Ovary (tissue), 9 donors: ENCODE data around the gene TPCN2. TPM values are rescaled to one million over a fixed set of nuclear protein-coding genes. Genes with fewer than 3 reads are reported as not detected.

Experiments
- DNase-seq, 5 donors: peaks; one replicate each; pipeline ENCODE4 v3.0.0-alpha.2; 2019 to 2020
- H3K27ac ChIP-seq, 2 donors: fragments of 200-600 bp; one replicate each; pipeline versions ENCODE4 v1.5.1 to v1.8.0; 2019 to 2022
- H3K27me3 ChIP-seq: fragments of 200-600 bp; one replicate; pipeline ENCODE4 v1.8.0; 2022
- H3K36me3 ChIP-seq: fragments of 200-600 bp; sonication (generic); one replicate; pipeline ENCODE4 v1.5.1; 2019
- H3K4me1 ChIP-seq: one replicate; pipeline ENCODE4 v1.8.1; 2013; ENCODE audit warnings: mild to moderate bottlenecking, moderate library complexity; ENCODE audit not compliant: insufficient read depth
- H3K4me3 ChIP-seq: fragments of 200-600 bp; sonication (generic); one replicate; pipeline ENCODE4 v1.5.1; 2017
- H3K9me3 ChIP-seq, 2 donors: fragments of 200-600 bp in 1 of 2; sonication (generic) in 1 of 2; one replicate each; pipeline versions ENCODE4 v1.5.1 to v1.8.1; 2013 to 2019; ENCODE audit warnings: mild to moderate bottlenecking in 1 of 2, moderate library complexity in 1 of 2
- EP300 ChIP-seq: sonication (generic); formaldehyde crosslinking; IDR thresholded peaks from one replicate; pipeline ENCODE4 v1.6.1; 2017; ENCODE audit warnings: antibody characterized with exemption
- POLR2A ChIP-seq: fragments of 450-650 bp; IDR thresholded peaks from one replicate; pipeline ENCODE4 v1.6.1; 2017; ENCODE audit warnings: antibody characterized with exemption, mild to moderate bottlenecking, moderate library complexity
- WGBS, 3 donors: extraction: QIAGEN DNeasy Blood & Tissue Kit in 1 of 3; methylation state at CpG; one replicate each; pipeline versions ENCODE4 v1.1.5 to v1.1.7; 2013 to 2017; 5-methylcytosine and 5-hydroxymethylcytosine counted together
- intact Hi-C, 4 donors: fragments of 100-400 bp; cut with DNase I; formaldehyde crosslinking; loops; one replicate each; pipeline versions ENCODE4 v1.11.0 to v1.15.1; 2022 to 2023
- polyA plus RNA-seq, 2 donors: library from polyadenylated mRNA; stranded (reverse); fragments of 200-250 nt in 1 of 2; fragments of 350-450 nt in 1 of 2; fragmentation: Illumina TruSeq in 1 of 2; extraction: RNeasy Lipid Tissue Mini Kit (QIAGEN cat#74804) in 1 of 2; gene quantifications; one replicate each; pipeline ENCODE4 v1.2.3, GENCODE V29; 2013 to 2014
- total RNA-seq, 7 donors: library from RNA; depleted of rRNA in 2 of 7; stranded (reverse); fragments of >200 nt in 2 of 7; fragmentation: NEBNext Ultra II Directional in 3 of 7; extraction: Animal tissue kit (Norgen Biotek cat#: 25700) in 3 of 7; gene quantifications; one replicate each; pipeline versions ENCODE4 v1.1.0 to v1.2.4, GENCODE V29; 2016 to 2023
- TF ChIP-seq, protein P1 (sequence below), 3 donors: fragments of 450-650 bp in 2 of 3; fragments of 200-600 bp in 1 of 3; IDR thresholded peaks; one replicate each; pipeline versions ENCODE4 v1.5.1 to v1.8.0; 2016 to 2022; ENCODE audit warnings: antibody characterized with exemption in 3 of 3, mild to moderate bottlenecking in 1 of 3
- donor health status: DM: no; HTN: no; CAD: no; lungs with moderate emphysema.
- donor health status: DM: no; HTN: no; CAD: no.
- donor health status: Bipolar disorder and iron deficiency.
- donor health status: DM: yes; HTN: yes; CAD: no.
- donor health status: DM: no; HTN: no; CAD: no.
- donor health status: DM: yes; HTN: yes; CAD: no.

Gene TPCN2
- total and polyA plus RNA-seq, 9 donors: 6.5 to 35.7 (median 23.3) TPM

DNA sequence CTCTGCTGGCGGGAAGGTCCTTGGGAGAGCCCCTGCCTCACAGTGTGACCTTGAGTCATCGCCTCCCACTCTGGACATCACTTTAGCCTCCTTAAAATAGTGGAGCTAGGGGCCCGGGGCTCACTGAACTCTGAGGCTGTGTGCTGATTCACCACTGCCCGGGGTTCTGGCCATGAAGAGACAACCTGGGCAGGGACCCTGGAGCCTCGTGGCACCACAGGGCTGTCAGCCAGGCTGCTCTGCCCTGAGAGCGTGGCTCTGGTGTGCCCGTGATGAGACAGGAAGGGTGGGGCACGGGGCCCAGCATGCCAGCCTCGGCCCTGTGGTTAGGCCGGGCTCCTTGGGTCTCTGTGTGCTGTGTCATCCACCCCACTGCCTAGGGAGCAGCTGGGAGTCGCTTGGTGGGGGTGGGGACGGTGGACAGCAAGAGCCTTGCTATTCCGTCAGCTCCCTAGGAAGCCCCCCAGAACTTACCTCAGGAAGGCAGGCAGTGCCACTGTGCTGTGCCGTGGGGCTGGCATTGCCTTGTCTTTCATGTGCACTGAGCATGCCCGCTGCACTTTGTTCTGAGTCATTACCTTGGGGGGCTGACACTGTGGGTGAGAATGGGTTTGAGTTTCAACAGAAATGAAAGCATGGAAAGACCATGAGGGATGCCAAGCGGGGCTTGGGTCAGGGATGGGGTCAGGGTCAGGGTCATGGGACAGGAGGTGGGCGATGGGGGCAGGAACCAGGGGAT, 31.7 kb downstream of the TPCN2 start:
- H3K27ac ChIP-seq: no peak overlapping the region
- DNase-seq: no peak
- no peaks in the 10 kb centered on the region for H3K27me3 ChIP-seq
- TF ChIP-seq, protein P1, sequence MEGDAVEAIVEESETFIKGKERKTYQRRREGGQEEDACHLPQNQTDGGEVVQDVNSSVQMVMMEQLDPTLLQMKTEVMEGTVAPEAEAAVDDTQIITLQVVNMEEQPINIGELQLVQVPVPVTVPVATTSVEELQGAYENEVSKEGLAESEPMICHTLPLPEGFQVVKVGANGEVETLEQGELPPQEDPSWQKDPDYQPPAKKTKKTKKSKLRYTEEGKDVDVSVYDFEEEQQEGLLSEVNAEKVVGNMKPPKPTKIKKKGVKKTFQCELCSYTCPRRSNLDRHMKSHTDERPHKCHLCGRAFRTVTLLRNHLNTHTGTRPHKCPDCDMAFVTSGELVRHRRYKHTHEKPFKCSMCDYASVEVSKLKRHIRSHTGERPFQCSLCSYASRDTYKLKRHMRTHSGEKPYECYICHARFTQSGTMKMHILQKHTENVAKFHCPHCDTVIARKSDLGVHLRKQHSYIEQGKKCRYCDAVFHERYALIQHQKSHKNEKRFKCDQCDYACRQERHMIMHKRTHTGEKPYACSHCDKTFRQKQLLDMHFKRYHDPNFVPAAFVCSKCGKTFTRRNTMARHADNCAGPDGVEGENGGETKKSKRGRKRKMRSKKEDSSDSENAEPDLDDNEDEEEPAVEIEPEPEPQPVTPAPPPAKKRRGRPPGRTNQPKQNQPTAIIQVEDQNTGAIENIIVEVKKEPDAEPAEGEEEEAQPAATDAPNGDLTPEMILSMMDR (IDR thresholded peaks at IDR 0.05): no peak
- TF ChIP-seq POLR2A (no peak), EP300 (no peak)
- H3K36me3 ChIP-seq: no peaks in the 10 kb centered on the region
- no peak overlapping the region for H3K4me3 ChIP-seq
- no peaks in the 10 kb centered on the region for H3K4me1 ChIP-seq
- WGBS, 3 donors: 66 to 78% (median 76%) methylated on average over 17 of the region's 17 CpGs
- H3K9me3 ChIP-seq: no peaks in the 10 kb centered on the region
- intact Hi-C loops: no loop called here

DNA sequence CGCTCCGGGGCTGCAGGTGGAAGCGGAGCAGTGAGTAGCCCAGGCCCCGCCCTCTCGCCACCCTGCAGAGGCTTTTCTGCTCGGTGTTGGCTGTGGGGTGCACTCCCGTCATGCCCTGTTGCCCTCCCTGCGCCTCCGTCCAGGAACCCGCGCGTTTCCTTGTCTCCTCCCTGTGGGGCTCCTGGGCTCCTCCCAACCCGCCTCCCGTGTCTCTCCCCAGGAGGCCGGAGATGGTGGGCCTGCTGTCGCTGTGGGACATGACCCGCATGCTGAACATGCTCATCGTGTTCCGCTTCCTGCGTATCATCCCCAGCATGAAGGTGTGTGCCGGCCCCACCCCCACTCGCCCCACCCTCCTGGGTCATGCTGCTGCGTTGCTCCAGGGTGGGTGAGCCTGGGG, 32.4 kb downstream of the TPCN2 start:
- TF ChIP-seq, protein P1 (IDR thresholded peaks at IDR 0.05): no peak
- TF ChIP-seq EP300 (no peak), POLR2A (no peak)
- Histone ChIP-seq H3K4me1 (no peaks in the 10 kb centered on the region), H3K4me3 (no peak overlapping the region), H3K27ac (no peak overlapping the region), H3K27me3 (no peaks in the 10 kb centered on the region), H3K9me3 (no peaks in the 10 kb centered on the region), H3K36me3 (no peaks in the 10 kb centered on the region)
- WGBS, 3 donors: 90 to 92% (median 91%) methylated on average over 23 of the region's 23 CpGs
- DNase-seq: no peak
- intact Hi-C loops: no loop called here

DNA sequence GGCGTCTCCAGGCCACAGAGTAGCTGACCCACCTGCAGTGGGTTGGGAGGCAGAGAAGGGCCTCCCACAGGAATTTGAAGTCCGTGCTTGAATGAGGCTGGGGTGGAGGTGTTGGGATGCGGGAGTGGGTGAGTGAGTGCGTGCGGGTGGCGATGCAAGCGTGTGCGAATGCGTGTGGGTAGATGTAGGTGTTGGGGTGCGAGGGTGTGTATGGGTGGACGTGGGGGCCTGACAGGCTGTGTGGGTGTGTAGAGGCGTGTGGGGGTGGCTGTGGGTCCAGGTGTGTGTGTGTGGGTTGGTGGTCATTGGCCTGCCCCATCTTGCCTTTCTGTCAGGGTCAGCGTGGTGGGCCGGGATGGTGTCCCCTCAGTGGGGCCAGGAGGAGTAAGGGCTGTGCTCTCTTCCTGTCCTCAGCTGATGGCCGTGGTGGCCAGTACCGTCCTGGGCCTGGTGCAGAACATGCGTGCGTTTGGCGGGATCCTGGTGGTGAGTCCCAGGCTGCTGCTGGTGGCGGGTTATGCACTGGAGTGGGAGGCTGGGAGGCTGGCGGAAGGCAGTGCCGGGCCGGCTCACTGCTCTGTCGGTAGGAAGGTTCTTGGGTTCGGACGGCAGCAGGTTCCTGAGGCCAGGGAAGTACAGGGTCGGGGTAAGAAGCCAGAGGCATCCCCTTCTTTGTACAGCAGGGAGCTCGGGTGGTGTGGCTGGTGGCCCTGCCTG, 35.0 kb downstream of the TPCN2 start:
- DNase-seq: no peak
- no peak for TF ChIP-seq POLR2A
- no peak for TF ChIP-seq EP300
- TF ChIP-seq, protein P1 (IDR thresholded peaks at IDR 0.05): no peak
- H3K36me3 ChIP-seq: no peaks in the 10 kb centered on the region
- H3K27me3 ChIP-seq: no peaks in the 10 kb centered on the region
- intact Hi-C loops: no loop called here
- no peak overlapping the region for H3K4me3 ChIP-seq
- H3K9me3 ChIP-seq: no peaks in the 10 kb centered on the region
- no peaks in the 10 kb centered on the region for H3K4me1 ChIP-seq
- no peak overlapping the region for H3K27ac ChIP-seq
- 85 to 89% (median 86%) methylated on average over 28 of the region's 28 CpGs for WGBS, 3 donors

DNA sequence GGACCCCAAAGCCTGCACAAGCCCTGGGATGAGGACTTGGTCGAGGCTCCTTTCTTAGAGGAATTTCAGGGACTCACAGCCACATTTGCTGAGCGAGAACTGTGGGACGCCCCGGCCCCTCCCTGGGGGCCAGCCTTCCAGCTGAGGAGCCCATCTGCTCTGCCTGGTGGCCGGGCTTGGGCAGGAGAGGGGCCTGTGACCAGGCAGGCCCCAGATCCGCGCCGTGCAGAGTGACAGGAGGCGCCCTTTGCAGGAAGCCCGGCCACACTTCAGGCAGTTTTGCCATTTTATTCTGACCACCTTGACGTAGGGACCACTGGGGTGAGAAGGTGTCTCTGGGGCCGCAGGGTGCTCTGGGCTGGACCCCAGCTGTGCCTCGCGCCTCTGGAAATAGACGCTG, 35.6 kb downstream of the TPCN2 start:
- no peaks in the 10 kb centered on the region for H3K27me3 ChIP-seq
- H3K4me1 ChIP-seq: no peaks in the 10 kb centered on the region
- H3K27ac ChIP-seq: no peak overlapping the region
- WGBS, 3 donors: 84 to 94% (median 92%) methylated on average over 15 of the region's 15 CpGs
- DNase-seq: no peak
- intact Hi-C loops: no loop called here
- H3K9me3 ChIP-seq: no peaks in the 10 kb centered on the region
- no peak overlapping the region for H3K4me3 ChIP-seq
- H3K36me3 ChIP-seq: no peaks in the 10 kb centered on the region
- no peak for TF ChIP-seq EP300
- no peak for TF ChIP-seq POLR2A
- TF ChIP-seq, protein P1 (IDR thresholded peaks at IDR 0.05): no peak
